Measurements from ENCODE around the gene TAGLN3.
"Not testable (repeated sequence)": the region's sequence is repeated elsewhere in the genome, so short reads cannot be mapped to it uniquely, and the experiment has no call there.

The TAGLN3 gene

DNA sequence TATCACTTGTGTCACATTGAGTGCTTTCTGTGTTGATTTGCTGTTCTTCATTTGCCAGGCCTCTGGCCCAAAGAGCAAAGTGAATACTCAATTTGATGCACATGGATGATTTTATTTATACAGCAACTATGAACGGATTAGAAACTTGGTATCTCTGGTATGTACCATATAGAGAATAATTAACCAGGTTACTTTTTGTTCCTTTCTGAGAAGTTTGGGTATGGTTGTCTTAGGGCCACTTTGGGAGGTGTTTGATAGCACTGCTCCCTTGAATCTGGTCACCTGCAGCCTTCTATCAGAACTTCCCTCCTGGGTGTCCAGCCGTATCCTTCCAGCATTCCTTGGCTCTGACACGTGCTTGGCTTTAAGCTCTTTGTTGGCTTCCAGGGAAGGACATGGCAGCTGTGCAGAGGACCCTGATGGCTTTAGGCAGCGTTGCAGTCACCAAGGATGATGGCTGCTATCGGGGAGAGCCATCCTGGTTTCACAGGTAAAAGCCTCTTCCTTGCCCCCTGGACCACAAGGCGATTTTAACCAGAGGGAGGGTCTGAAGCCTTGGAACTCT lies 12.7 kb downstream of the TAGLN3 start:
- no peak for DNase-seq

DNA sequence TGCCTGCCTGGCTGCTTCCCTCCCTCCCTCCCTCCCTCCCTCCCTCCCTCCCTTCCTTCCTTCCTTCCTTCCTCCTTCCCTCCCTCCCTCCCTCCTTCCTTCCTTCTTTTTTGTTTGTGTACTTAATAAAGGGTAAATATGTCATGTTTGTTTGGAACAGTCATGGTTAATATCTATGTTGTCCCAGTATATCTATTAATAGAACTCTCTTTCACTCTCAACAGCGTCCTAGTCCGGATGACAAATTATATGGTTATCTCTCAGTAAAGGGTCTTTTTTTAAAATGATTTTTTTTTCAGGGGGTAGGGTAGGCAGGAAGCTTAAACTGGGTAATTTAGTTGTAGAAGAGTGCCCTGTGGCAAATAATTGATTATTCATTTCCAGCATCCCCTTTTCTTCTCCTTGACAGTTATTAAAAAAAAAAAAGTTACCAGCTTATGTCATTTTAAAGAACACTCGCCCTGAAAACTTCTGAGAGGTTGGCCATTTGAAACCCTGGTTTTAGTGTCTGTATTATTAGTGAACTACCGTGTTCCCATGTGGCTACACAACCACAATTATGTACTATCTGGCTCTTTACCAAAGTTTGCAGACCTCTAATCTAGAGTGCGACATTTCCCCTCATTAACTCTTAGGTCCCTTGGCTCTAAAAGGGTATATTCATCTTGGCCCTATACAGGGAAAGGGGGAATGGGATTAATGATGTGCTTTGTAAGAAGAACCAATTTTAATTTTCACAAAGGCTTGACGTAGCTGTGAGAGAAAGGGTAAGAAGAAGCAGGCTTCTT lies 13.7 kb downstream of the TAGLN3 start:
- DNase-seq, result no peak

DNA sequence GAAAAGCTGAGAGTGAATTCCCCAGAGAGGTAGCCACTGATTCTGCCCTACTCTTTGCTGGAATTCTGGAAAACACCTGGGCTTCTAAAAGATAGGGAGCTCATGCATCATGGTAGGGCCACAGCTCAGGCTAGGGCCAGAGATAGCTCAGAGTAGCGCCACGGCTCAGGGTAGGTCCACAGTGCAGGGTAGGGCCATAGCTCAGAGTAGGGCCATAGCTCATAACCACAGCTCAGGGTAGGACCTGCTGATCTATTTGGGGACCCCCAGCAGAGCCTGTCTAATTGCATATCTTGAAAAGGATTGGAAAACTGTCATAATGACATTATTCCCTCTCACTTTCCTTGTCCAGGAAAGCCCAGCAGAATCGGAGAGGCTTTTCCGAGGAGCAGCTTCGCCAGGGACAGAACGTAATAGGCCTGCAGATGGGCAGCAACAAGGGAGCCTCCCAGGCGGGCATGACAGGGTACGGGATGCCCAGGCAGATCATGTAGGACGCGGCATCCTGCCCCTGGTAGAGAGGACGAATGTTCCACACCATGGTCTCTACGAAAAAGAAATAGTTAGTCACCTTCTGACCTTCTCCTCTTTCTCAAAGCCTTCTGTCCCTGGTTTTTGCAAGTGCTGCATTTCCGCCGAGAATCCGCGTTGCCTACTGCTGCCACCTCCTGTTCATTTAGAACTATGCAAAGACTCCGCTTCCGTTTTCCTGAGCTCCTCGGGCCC lies 14.5 kb downstream of the TAGLN3 start:
- DNase-seq, result peak; percentile 48

DNA sequence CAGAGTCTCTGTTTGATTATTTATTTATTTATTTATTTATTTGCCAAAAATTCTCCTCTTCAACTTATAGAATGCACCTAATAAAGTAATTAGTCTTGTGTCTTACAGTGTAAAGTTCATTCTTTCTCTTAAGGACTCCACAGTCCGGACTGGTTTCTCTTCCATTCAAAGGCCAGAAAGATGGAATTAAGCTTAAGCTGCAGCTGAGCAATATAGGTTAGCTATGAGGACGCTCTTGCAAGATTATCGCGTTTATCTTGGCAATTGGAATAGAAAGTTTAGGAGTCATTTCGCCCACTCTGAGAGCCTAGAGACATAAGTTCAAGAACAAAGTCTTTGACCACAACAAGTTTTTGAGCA lies 15.0 kb downstream of the TAGLN3 start:
- DNase-seq, result no peak

GRCh38 chr3:112017091-112017490 lies 18.4 kb downstream of the TAGLN3 start:
- no peak for DNase-seq

GRCh38 chr3:112018712-112019111 lies 20.0 kb downstream of the TAGLN3 start:
- DNase-seq, result no peak

- no peak for DNase-seq
These were observed 21.0 kb downstream of the TAGLN3 start for GRCh38 chr3:112019716-112020115.

DNA sequence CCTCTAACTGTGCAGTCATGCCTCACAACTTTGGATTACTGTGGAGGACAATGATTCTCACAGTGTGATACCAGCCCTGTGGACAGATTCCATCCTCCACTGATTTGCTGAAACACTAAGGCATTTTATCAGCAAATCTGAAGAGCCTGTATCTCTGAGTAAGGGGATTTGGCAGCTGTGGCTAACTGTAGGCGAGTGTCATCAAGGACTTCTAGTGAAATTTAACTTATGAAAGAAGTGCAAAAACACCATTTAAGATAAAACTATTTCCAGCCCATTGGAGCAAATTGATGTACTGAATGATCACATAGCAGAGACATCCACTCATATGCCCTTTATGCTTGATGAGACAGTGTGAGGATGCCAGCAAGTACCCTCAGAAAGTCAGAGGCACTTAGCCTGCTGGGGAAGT lies 22.0 kb downstream of the TAGLN3 start:
- no peak for DNase-seq

GRCh38 chr3:112027142-112027541 lies 28.4 kb downstream of the TAGLN3 start:
- DNase-seq, result no peak

DNA sequence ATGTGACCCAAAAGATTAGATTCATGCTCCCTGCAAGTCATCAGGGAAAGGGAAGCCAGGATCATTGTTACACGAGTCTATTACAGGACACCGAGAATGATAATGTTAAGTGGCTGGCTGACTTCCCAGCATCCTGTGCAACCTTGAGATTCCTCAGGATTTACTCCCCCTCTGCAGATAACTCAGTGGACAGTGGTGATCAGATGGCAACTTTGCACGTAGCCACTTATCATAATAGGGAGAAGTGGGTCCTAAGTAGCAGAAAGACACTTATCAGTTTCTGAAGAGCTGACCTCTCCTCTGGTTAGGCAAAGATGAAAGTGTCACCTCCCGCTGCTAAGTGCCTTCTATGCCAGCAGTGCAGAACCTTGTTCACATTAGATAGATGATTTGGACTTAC lies 29.1 kb downstream of the TAGLN3 start:
- DNase-seq, result no peak

GRCh38 chr3:112030901-112031300 lies 32.2 kb downstream of the TAGLN3 start:
- no peak for DNase-seq

DNA sequence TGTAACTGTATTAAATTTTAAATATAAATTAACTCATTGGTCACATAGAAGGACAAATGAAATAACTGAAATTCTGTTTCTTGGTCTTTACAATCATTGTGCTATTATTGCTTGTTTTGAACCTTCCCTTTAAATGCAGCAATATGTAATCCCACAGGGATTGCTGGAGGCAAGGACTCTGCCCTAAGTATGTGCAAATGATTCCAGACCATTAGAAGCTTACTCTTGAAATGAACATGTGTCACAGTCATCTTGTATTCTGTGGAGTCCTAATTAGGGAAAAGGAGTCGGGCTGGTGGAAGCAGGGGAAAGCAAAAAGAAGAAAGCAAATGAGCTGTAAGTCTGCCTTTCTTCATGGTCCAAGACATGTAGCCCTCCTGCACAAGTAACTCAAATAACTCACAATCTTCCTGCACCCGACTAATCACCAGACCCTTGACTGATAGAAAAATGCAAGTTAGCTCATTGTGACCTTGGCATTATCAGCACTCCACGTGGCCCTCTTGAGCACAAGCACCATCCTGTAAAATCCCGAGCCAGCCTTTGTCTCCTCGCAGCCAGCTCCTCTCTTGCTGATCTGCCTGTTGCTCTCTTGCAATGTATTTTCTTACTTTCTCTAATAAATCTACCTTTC lies 33.5 kb downstream of the TAGLN3 start:
- DNase-seq, result no peak

DNA sequence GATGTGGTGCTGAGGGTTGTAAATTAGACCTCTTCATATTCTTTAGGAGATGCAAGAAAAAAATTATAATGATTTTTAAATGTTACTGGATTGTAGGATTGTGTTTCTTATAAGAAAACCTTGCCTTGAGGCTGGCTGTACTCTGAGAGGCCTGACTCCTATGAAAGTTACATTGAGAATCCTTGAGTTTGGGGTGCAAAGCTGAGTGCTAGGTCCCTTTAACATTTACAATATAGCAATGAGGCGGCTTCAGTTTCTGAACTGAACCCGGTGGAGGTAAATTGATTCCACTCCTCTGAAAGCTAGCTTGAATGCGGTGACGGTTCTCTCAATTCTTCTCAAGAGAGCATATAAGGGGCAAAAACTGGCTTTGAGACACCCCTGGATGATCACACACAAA lies 35.7 kb downstream of the TAGLN3 start, which contains the start of gene TMPRSS7:
TMPRSS7 (plus strand) TSS at position 301 of the 400 bp plus-strand sequence. CDS start 110 bp downstream, outside the sequence.
- no peak for DNase-seq

DNA sequence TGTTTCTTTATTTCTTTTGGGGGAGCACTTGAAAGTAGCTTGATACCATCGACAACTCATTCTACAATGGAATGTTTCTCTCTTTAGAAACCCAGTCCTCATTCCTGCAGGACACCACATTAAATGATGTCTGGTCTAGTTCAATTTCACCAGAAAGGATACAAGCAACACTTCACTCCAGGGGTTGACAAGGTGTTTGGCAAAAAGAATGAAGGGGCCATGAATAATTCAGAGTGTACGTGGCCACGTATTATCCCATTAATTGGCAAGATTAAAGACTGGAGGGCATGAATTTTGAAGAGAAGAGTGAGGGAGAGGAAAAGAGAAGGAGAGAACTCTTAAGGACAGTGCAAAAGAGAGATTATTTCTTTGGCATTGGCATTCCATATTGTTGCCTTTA lies 36.5 kb downstream of the TAGLN3 start:
- DNase-seq, result no peak

DNA sequence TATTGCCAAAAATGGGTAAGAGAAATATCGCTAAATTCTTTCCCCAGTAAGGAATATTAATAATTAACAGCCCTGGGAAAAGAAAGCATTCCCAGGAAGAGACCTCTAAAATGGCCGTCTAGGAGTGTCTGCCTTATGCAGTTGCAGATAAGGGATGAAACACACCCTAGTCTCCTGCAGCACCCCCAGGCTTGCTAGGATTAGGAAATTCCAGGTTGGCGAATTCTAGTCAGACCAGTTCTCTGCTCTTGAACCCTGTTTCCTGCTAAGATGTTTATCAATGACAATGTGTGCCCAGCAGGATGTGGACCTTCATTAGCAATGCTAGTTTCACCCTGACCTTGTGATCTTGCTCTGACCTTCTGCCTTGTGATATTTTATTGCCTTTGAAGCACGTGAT lies 38.5 kb downstream of the TAGLN3 start:
- not testable (repeated sequence) for DNase-seq

GRCh38 chr3:112038863-112039262 lies 40.1 kb downstream of the TAGLN3 start:
- no peak for DNase-seq

DNA sequence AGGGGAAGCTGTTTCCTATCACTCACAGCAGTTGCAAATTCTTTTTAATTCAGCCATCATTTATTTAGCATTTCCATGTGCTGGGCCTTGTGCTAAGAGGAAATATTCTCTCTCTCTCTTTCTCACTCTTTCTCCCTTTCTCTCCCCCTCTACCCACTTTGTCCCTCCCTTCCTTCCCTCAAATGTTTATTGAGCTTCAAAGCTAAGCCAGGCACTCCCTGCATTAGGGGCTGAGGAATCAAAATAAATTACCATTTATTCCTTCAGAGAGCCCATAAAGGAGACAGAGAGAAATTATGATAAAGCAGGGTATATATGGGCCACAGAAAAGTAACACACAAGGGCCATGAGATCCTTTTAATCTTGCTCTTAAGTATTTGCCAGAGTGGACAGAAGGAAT lies 42.6 kb downstream of the TAGLN3 start:
- DNase-seq, result no peak

DNA sequence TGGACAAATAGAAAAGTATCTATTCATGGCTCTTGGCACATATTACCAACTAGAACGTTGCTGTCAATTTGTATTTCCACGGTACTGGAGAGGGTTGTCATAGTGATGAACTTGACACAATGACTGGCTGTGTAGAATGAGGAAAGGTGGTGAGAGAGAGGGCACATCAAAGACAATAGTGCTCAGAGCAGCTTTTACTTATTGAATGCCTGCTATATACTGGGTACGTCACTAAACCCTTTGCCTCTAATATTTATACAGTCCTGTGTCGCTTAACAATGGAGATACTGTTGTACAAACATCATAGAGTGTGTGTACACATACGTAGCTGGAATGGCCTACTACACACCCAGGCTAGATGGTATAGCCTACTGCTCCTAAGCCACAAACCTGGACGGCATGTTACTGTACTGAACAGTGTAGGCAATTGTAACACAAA lies 44.1 kb downstream of the TAGLN3 start:
- DNase-seq, result no peak

DNA sequence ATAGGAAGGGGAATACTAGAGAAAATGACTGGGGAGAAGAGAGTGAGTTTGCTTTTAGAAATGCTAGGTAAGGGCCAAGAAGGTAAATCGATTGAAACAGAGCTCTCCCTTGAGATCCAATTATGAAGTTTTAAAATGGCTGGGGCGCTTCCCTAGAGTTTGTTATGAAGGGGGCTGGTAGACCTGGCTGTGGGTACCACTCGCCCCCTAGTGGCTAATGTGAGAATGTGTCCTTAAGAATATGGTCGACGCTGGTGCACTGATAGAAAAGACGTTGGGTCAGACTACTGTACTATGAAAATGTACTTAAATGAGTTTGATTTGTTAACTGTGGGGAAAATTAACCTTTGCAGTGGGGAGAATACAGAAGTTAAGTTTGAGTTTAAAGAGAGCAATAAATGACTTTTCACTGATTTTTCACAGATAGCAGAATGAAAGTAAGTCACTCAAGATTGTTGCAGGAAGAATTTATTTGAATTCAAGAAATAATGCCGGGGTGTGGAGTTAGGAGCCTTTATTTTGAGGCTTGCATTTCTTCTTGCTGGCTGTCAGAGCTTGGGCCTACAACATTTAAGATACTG lies 45.0 kb downstream of the TAGLN3 start:
- peak; percentile 34 for DNase-seq

DNA sequence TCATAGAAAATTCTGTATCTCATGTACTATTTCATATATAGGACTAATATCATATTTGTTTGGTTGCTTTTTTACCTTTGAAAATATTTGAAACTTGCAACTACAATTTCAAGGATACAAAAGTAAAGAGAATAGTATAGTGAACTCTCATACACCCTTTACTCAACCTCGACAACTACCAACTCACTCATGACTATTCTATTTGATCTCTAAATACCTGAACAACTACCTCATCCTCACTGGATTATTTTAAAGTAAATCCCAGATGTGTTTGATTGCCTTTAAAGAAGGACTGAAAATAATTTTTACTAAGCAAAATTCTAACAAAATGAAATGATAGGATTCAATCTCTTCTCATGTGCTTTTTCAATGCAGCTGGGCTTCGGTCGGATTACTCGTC lies 47.9 kb downstream of the TAGLN3 start:
- no peak for DNase-seq

- DNase-seq, result no peak
These were observed 48.5 kb downstream of the TAGLN3 start for GRCh38 chr3:112047264-112047663.

GRCh38 chr3:112048911-112049310 lies 50.2 kb downstream of the TAGLN3 start:
- DNase-seq, result no peak

- DNase-seq, result no peak
These were observed 54.5 kb downstream of the TAGLN3 start for GRCh38 chr3:112053229-112053628.
